ENCODE measurements around the gene TSPAN7.

The TSPAN7 gene

GRCh38 chrX:38672646-38673045, 111.3 kb downstream of the TSPAN7 start:
- no peak for TF ChIP-seq TOX (CRISPR knock-in tag; IDR thresholded peaks at IDR 0.05; ENCODE audit: borderline replicate concordance)
- TF ChIP-seq ZNF565 (CRISPR knock-in tag; conservative IDR thresholded peaks at IDR 0.05; ENCODE audit: low read depth) = no peak
- TF ChIP-seq ZFP30 (CRISPR knock-in tag; IDR thresholded peaks at IDR 0.05) = no peak
- no peak for TF ChIP-seq SNAI2 (CRISPR knock-in tag; IDR thresholded peaks at IDR 0.05)
- no peak for TF ChIP-seq RARB (CRISPR knock-in tag; IDR thresholded peaks at IDR 0.05)
- no peak for TF ChIP-seq OSR1 (CRISPR knock-in tag; IDR thresholded peaks at IDR 0.05)
- no peak for TF ChIP-seq TCF4 (CRISPR knock-in tag; IDR thresholded peaks at IDR 0.05; ENCODE audit: borderline replicate concordance)
- no peak for TF ChIP-seq ZFP3 (CRISPR knock-in tag; IDR thresholded peaks at IDR 0.05)
- no peak for TF ChIP-seq CSDC2 (CRISPR knock-in tag; IDR thresholded peaks at IDR 0.05)
- TF ChIP-seq ZC3H10 (CRISPR knock-in tag; IDR thresholded peaks at IDR 0.05) = no peak
- no peak for TF ChIP-seq GLIS3 (CRISPR knock-in tag; IDR thresholded peaks at IDR 0.05)
- TF ChIP-seq ARNTL (CRISPR knock-in tag; IDR thresholded peaks at IDR 0.05; ENCODE audit: borderline replicate concordance, low read depth) = no peak
- TF ChIP-seq ISL1 (CRISPR knock-in tag; IDR thresholded peaks at IDR 0.05) = no peak
- TF ChIP-seq BACH2 (CRISPR knock-in tag; IDR thresholded peaks at IDR 0.05; ENCODE audit: borderline replicate concordance) = no peak
- no peak for TF ChIP-seq ZNF8 (CRISPR knock-in tag; IDR thresholded peaks at IDR 0.05)
- ATAC-seq = no peak

- no peak for TF ChIP-seq PPARA (CRISPR knock-in tag; IDR thresholded peaks at IDR 0.05; ENCODE audit: borderline replicate concordance)
- TF ChIP-seq ZFP3 (CRISPR knock-in tag; IDR thresholded peaks at IDR 0.05) = no peak
- no peak for TF ChIP-seq CREB5 (CRISPR knock-in tag; IDR thresholded peaks at IDR 0.05; ENCODE audit: low read depth)
- TF ChIP-seq ESRRG (CRISPR knock-in tag; IDR thresholded peaks at IDR 0.05) = no peak
- no peak for TF ChIP-seq CSDC2 (CRISPR knock-in tag; IDR thresholded peaks at IDR 0.05)
- TF ChIP-seq BACH2 (CRISPR knock-in tag; IDR thresholded peaks at IDR 0.05; ENCODE audit: borderline replicate concordance) = no peak
- no peak for TF ChIP-seq OSR1 (CRISPR knock-in tag; IDR thresholded peaks at IDR 0.05)
- no peak for TF ChIP-seq ZNF565 (CRISPR knock-in tag; conservative IDR thresholded peaks at IDR 0.05; ENCODE audit: low read depth)
- no peak for TF ChIP-seq ZC3H10 (CRISPR knock-in tag; IDR thresholded peaks at IDR 0.05)
- ATAC-seq = no peak
Observed at GRCh38 chrX:38675856-38676255, 114.5 kb downstream of the TSPAN7 start.

- ATAC-seq = no peak
- no peak for TF ChIP-seq ESRRG (CRISPR knock-in tag; IDR thresholded peaks at IDR 0.05)
- TF ChIP-seq ZFP30 (CRISPR knock-in tag; IDR thresholded peaks at IDR 0.05) = no peak
- no peak for TF ChIP-seq PPARA (CRISPR knock-in tag; IDR thresholded peaks at IDR 0.05; ENCODE audit: borderline replicate concordance)
- TF ChIP-seq BACH2 (CRISPR knock-in tag; IDR thresholded peaks at IDR 0.05; ENCODE audit: borderline replicate concordance) = no peak
- no peak for TF ChIP-seq SNAI2 (CRISPR knock-in tag; IDR thresholded peaks at IDR 0.05)
- no peak for TF ChIP-seq ARNTL (CRISPR knock-in tag; IDR thresholded peaks at IDR 0.05; ENCODE audit: borderline replicate concordance, low read depth)
- no peak for TF ChIP-seq ZNF70 (CRISPR knock-in tag; IDR thresholded peaks at IDR 0.05)
- no peak for TF ChIP-seq GLIS3 (CRISPR knock-in tag; IDR thresholded peaks at IDR 0.05)
- TF ChIP-seq ZC3H10 (CRISPR knock-in tag; IDR thresholded peaks at IDR 0.05) = no peak
- TF ChIP-seq ISL1 (CRISPR knock-in tag; IDR thresholded peaks at IDR 0.05) = no peak
- TF ChIP-seq CSDC2 (CRISPR knock-in tag; IDR thresholded peaks at IDR 0.05) = no peak
- no peak for TF ChIP-seq TSHZ2 (CRISPR knock-in tag; IDR thresholded peaks at IDR 0.05)
Observed at GRCh38 chrX:38678183-38678582, 116.8 kb downstream of the TSPAN7 start.

GRCh38 chrX:38678821-38679220, 117.5 kb downstream of the TSPAN7 start:
- ATAC-seq = no peak
- TF ChIP-seq ZC3H10 (CRISPR knock-in tag; IDR thresholded peaks at IDR 0.05) = no peak
- TF ChIP-seq ZNF565 (CRISPR knock-in tag; conservative IDR thresholded peaks at IDR 0.05; ENCODE audit: low read depth) = no peak
- TF ChIP-seq ZNF70 (CRISPR knock-in tag; IDR thresholded peaks at IDR 0.05) = no peak
- TF ChIP-seq POU6F1 (CRISPR knock-in tag; IDR thresholded peaks at IDR 0.05; ENCODE audit: borderline replicate concordance, low read depth) = no peak
- no peak for TF ChIP-seq ESRRG (CRISPR knock-in tag; IDR thresholded peaks at IDR 0.05)
- no peak for TF ChIP-seq CSRNP3 (CRISPR knock-in tag; IDR thresholded peaks at IDR 0.05)
- TF ChIP-seq GLIS3 (CRISPR knock-in tag; IDR thresholded peaks at IDR 0.05) = no peak
- TF ChIP-seq ISL1 (CRISPR knock-in tag; IDR thresholded peaks at IDR 0.05) = no peak
- no peak for TF ChIP-seq RARB (CRISPR knock-in tag; IDR thresholded peaks at IDR 0.05)
- no peak for TF ChIP-seq TOX (CRISPR knock-in tag; IDR thresholded peaks at IDR 0.05; ENCODE audit: borderline replicate concordance)

Data from SK-N-SH treated with all-trans-retinoic acid at 6 μM for 48 hours (cell line).